HEK293 (cell line): ENCODE measurements around the gene TMPRSS7.

Experiments used
- CTCF ChIA-PET: fragments of 350-600 bp; formaldehyde crosslinking; extraction: SDS; loops from one replicate; lab custom pipeline; 2021; ENCODE audit warnings: antibody characterized with exemption; lab: Yijun Ruan, JAX
- POLR2A ChIA-PET: fragments of 300-600 bp; formaldehyde crosslinking; extraction: SDS; loops from one replicate; lab custom pipeline; 2020; ENCODE audit warnings: antibody characterized with exemption, inconsistent platforms; lab: Yijun Ruan, JAX
- H3K27ac ChIP-seq: fragments of 200-500 bp; sonication (Bioruptor generic); 2 replicates; pipeline ENCODE4 v1.5.1; 2014; ENCODE audit warnings: low read depth, low read length, control low read depth, inconsistent platforms; ENCODE audit errors: extremely low read depth
- H3K36me3 ChIP-seq, 2 experiments: fragments of 200-500 bp in 1 of 2; sonication (Bioruptor generic) in 1 of 2; 1 replicate in 1 of 2; 2 replicates in 1 of 2; pipeline ENCODE4 v1.5.1; 2014 to 2017; ENCODE audit warnings: inconsistent platforms in 2 of 2, low read length in 2 of 2; ENCODE audit not compliant: control insufficient read depth in 2 of 2, insufficient read depth in 1 of 2
- H3K4me1 ChIP-seq: fragments of 200-500 bp; sonication (Bioruptor generic); 2 replicates; pipeline ENCODE4 v1.5.1; 2014; ENCODE audit warnings: mild to moderate bottlenecking, low read length, inconsistent platforms; ENCODE audit not compliant: control insufficient read depth, insufficient read depth
- H3K4me3 ChIP-seq: 2 replicates; pipeline ENCODE4 v1.5.1; 2011; ENCODE audit warnings: low read depth, mild to moderate bottlenecking, control low read depth, low read length, moderate library complexity
- H3K9me3 ChIP-seq: fragments of 200-500 bp; sonication (Bioruptor generic); 2 replicates; pipeline ENCODE4 v1.5.1; 2014; ENCODE audit warnings: low read depth, low read length, inconsistent platforms; ENCODE audit not compliant: control insufficient read depth, insufficient read depth
- EGR2 ChIP-seq: fragments of 450-650 bp; formaldehyde crosslinking; IDR thresholded peaks from 2 replicates; pipeline ENCODE4 v1.5.1; 2016; ENCODE audit warnings: low read depth, missing biosample characterization, missing genetic modification characterization
- FEZF1 ChIP-seq: fragments of 450-650 bp; formaldehyde crosslinking; IDR thresholded peaks from 2 replicates; pipeline ENCODE4 v1.5.1; 2016; ENCODE audit warnings: missing biosample characterization, missing genetic modification characterization
- GLIS1 ChIP-seq: fragments of 450-650 bp; formaldehyde crosslinking; IDR thresholded peaks from 2 replicates; pipeline ENCODE4 v1.5.1; 2016; ENCODE audit warnings: missing biosample characterization, missing genetic modification characterization
- KLF17 ChIP-seq: fragments of 450-650 bp; formaldehyde crosslinking; IDR thresholded peaks from 2 replicates; pipeline ENCODE4 v1.5.1; 2016; ENCODE audit warnings: missing biosample characterization, missing genetic modification characterization
- KLF8 ChIP-seq: fragments of 450-650 bp; formaldehyde crosslinking; IDR thresholded peaks from 2 replicates; pipeline ENCODE4 v1.5.1; 2016; ENCODE audit warnings: missing biosample characterization, missing genetic modification characterization
- MEIS1 ChIP-seq: sonication (generic); formaldehyde crosslinking; IDR thresholded peaks from 2 replicates; pipeline ENCODE4 v1.8.1; 2022; ENCODE audit warnings: missing genetic modification reagents, mild to moderate bottlenecking, borderline replicate concordance
- PRDM1 ChIP-seq: fragments of 450-650 bp; formaldehyde crosslinking; IDR thresholded peaks from 2 replicates; pipeline ENCODE4; 2016; ENCODE audit warnings: missing biosample characterization, missing genetic modification characterization
- PRDM10 ChIP-seq: fragments of 450-650 bp; formaldehyde crosslinking; IDR thresholded peaks from 2 replicates; pipeline ENCODE4 v1.5.1; 2016; ENCODE audit warnings: missing biosample characterization, missing genetic modification characterization
- REPIN1 ChIP-seq: fragments of 450-650 bp; formaldehyde crosslinking; IDR thresholded peaks from 2 replicates; pipeline ENCODE4 v1.5.1; 2017; ENCODE audit warnings: missing biosample characterization, missing genetic modification characterization, low read depth
- SCRT2 ChIP-seq: fragments of 450-650 bp; formaldehyde crosslinking; IDR thresholded peaks from 2 replicates; pipeline ENCODE4 v1.5.1; 2016; ENCODE audit warnings: missing biosample characterization, missing genetic modification characterization
- SP7 ChIP-seq: fragments of 450-650 bp; formaldehyde crosslinking; IDR thresholded peaks from 2 replicates; pipeline ENCODE4 v1.5.1; 2016; ENCODE audit warnings: missing biosample characterization, missing genetic modification characterization
- TCF7L2 ChIP-seq: IDR thresholded peaks from 2 replicates; pipeline ENCODE4 v1.6.1; 2011; ENCODE audit warnings: low read depth, mild to moderate bottlenecking, inconsistent platforms, low read length, moderate library complexity, borderline replicate concordance
- TRIM28 ChIP-seq: IDR thresholded peaks from 2 replicates; pipeline ENCODE4 v1.6.1; 2011; ENCODE audit warnings: low read length, control low read depth, borderline replicate concordance
- ZBTB17 ChIP-seq: fragments of 450-650 bp; formaldehyde crosslinking; IDR thresholded peaks from 2 replicates; pipeline ENCODE4 v1.5.1; 2016; ENCODE audit warnings: missing biosample characterization, missing genetic modification characterization
- ZBTB20 ChIP-seq: fragments of 450-650 bp; formaldehyde crosslinking; IDR thresholded peaks from 2 replicates; pipeline ENCODE4 v1.5.1; 2016; ENCODE audit warnings: missing biosample characterization, missing genetic modification characterization
- ZNF146 ChIP-seq: fragments of 450-650 bp; formaldehyde crosslinking; IDR thresholded peaks from 2 replicates; pipeline ENCODE4 v1.5.1; 2016; ENCODE audit warnings: missing biosample characterization, missing genetic modification characterization
- ZNF223 ChIP-seq: fragments of 450-650 bp; formaldehyde crosslinking; IDR thresholded peaks from 2 replicates; pipeline ENCODE4 v1.5.1; 2016; ENCODE audit warnings: missing biosample characterization, missing genetic modification characterization
- ZNF24 ChIP-seq: fragments of 450-650 bp; formaldehyde crosslinking; IDR thresholded peaks from 2 replicates; pipeline ENCODE4 v1.5.1; 2016; ENCODE audit warnings: missing biosample characterization, missing genetic modification characterization
- ZNF350 ChIP-seq: fragments of 450-650 bp; formaldehyde crosslinking; IDR thresholded peaks from 2 replicates; pipeline ENCODE4 v1.5.0; 2017; ENCODE audit warnings: missing biosample characterization, mild to moderate bottlenecking, missing genetic modification characterization
- ZNF366 ChIP-seq: fragments of 450-650 bp; formaldehyde crosslinking; conservative IDR thresholded peaks from 2 replicates; pipeline ENCODE4 v1.5.1; 2016; ENCODE audit warnings: missing biosample characterization, missing genetic modification characterization
- ZNF394 ChIP-seq: fragments of 450-650 bp; formaldehyde crosslinking; IDR thresholded peaks from 2 replicates; pipeline ENCODE4 v1.5.1; 2016; ENCODE audit warnings: missing biosample characterization, missing genetic modification characterization, mild to moderate bottlenecking, moderate library complexity, borderline replicate concordance
- ZNF473 ChIP-seq: fragments of 450-650 bp; formaldehyde crosslinking; IDR thresholded peaks from 2 replicates; pipeline ENCODE4 v1.5.1; 2017; ENCODE audit warnings: missing biosample characterization, missing genetic modification characterization
- ZNF488 ChIP-seq: fragments of 450-650 bp; formaldehyde crosslinking; IDR thresholded peaks from 2 replicates; pipeline ENCODE4 v1.5.1; 2016; ENCODE audit warnings: missing biosample characterization, missing genetic modification characterization
- ZNF544 ChIP-seq: fragments of 450-650 bp; formaldehyde crosslinking; IDR thresholded peaks from 2 replicates; pipeline ENCODE4 v1.5.0; 2017; ENCODE audit warnings: missing biosample characterization, missing genetic modification characterization
- ZNF571 ChIP-seq: fragments of 450-650 bp; formaldehyde crosslinking; IDR thresholded peaks from 2 replicates; pipeline ENCODE4 v1.5.0; 2017; ENCODE audit warnings: missing biosample characterization, missing genetic modification characterization
- ZNF664 ChIP-seq: fragments of 450-650 bp; formaldehyde crosslinking; IDR thresholded peaks from 2 replicates; pipeline ENCODE4 v1.5.1; 2016; ENCODE audit warnings: missing biosample characterization, missing genetic modification characterization
- ZNF843 ChIP-seq: fragments of 450-650 bp; formaldehyde crosslinking; IDR thresholded peaks from 2 replicates; pipeline ENCODE4 v1.5.1; 2016; ENCODE audit warnings: missing biosample characterization, missing genetic modification characterization

Gene TMPRSS7

GRCh38 chr3:112086875-112087524, 52.5 kb downstream of the TMPRSS7 start:
- Histone ChIP-seq H3K4me1 (peaks cover 14% of the 10 kb centered on the region; the same call in 1 of the 2 replicates), H3K27ac (peak overlapping the region; percentile 78), H3K36me3 (no peaks in the 10 kb centered on the region), H3K9me3 (no peaks in the 10 kb centered on the region), H3K4me3 (peak overlapping the region; percentile 41)
- CTCF ChIA-PET = interaction anchor here (0.6 kb wide), 1 partner anchor 120 kb away, joined by 3 read pairs; no protein-coding TSS in a partner anchor
- POLR2A ChIA-PET = interaction anchor here (2.7 kb wide), 1 partner anchor 10 kb away, joined by 11 read pairs; no protein-coding TSS in a partner anchor
- TF ChIP-seq ZNF488 (tag by site-specific recombination) (no peak), PRDM1 (tag by site-specific recombination) (peak; percentile 78), ZNF366 (tag by site-specific recombination) (peak; percentile 51; the same call in 1 of the 2 replicates), GLIS1 (tag by site-specific recombination) (no peak), ZNF473 (tag by site-specific recombination) (no peak)

DNA sequence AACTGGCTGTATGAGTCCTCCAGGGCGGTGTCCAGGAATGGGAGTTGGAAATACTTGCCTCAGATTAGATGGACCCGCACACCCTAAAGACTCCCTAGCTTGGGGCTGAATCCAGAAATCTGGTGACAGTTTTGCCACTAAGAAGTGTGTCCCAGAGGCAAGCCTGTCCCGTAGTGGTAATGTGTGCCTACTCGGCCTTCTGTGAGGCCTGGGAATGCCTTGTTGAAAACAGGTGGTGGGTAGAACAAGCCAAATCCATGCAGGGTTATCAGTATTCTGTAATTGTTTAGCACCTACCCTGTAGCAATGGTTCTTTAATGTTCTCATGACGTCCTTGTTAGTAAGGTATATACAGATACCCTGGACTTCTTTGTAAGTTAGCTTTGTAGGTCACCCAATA, 53.2 kb downstream of the TMPRSS7 start:
- Histone ChIP-seq H3K4me1 (peaks cover 14% of the 10 kb centered on the region; the same call in 1 of the 2 replicates), H3K9me3 (no peaks in the 10 kb centered on the region), H3K27ac (no peak overlapping the region), H3K4me3 (peak overlapping the region; percentile 41), H3K36me3 (no peaks in the 10 kb centered on the region)
- ChIA-PET CTCF (interaction anchor here (0.6 to 1.5 kb wide), 3 partner anchors 24 to 506 kb away, joined by 3 to 5 read pairs (median 3); no protein-coding TSS in a partner anchor), POLR2A (interaction anchor here (2.7 kb wide), 1 partner anchor 10 kb away, joined by 11 read pairs; no protein-coding TSS in a partner anchor)
- no peak for TF ChIP-seq ZNF664 (tag by site-specific recombination)
- TF ChIP-seq ZBTB20 (tag by site-specific recombination) = peak; percentile 24; the same call in 1 of the 2 replicates
- peak; percentile 54; the same call in 1 of the 2 replicates for TF ChIP-seq SCRT2 (tag by site-specific recombination)
- TF ChIP-seq ZNF223 (tag by site-specific recombination) = no peak
- peak; percentile 85 for TF ChIP-seq ZBTB17 (tag by site-specific recombination)

GRCh38 chr3:112088944-112089343, 54.4 kb downstream of the TMPRSS7 start:
- peaks cover 14% of the 10 kb centered on the region; the same call in 1 of the 2 replicates for H3K4me1 ChIP-seq
- H3K36me3 ChIP-seq = peaks cover 2 to 4% of the 10 kb centered on the region in 2 experiments; a peak in 2 of 3 replicates
- POLR2A ChIA-PET = no interaction called here
- no peaks in the 10 kb centered on the region for H3K9me3 ChIP-seq
- no peak overlapping the region for H3K27ac ChIP-seq
- CTCF ChIA-PET = interaction anchor here (0.5 to 1.5 kb wide), 3 partner anchors 17 to 49 kb away, joined by 3 to 5 read pairs (median 4); no protein-coding TSS in a partner anchor
- no peak overlapping the region for H3K4me3 ChIP-seq
- TF ChIP-seq ZNF350 (tag by site-specific recombination) = no peak
- TF ChIP-seq ZNF544 (tag by site-specific recombination) = no peak
- no peak for TF ChIP-seq ZNF146 (tag by site-specific recombination)
- no peak for TF ChIP-seq ZNF394 (tag by site-specific recombination)
- TF ChIP-seq ZNF24 = 0 out of 2 replicates have a peak, but pooled peaks have one; percentile 31
- TF ChIP-seq MEIS1 = no peak
- peak; percentile 53; the same call in 1 of the 2 replicates for TF ChIP-seq FEZF1 (tag by site-specific recombination)
- no peak for TF ChIP-seq REPIN1
- no peak for TF ChIP-seq KLF17 (tag by site-specific recombination)
- TF ChIP-seq ZNF571 (tag by site-specific recombination) = no peak
- no peak for TF ChIP-seq PRDM10 (tag by site-specific recombination)
- no peak for TF ChIP-seq TRIM28
- no peak for TF ChIP-seq KLF8
- TF ChIP-seq TCF7L2 = no peak
- no peak for TF ChIP-seq EGR2 (tag by site-specific recombination)
- peak; percentile 46; the same call in 1 of the 2 replicates for TF ChIP-seq ZNF843 (tag by site-specific recombination)
- TF ChIP-seq SP7 (tag by site-specific recombination) = peak; percentile 90
